PC-9 (cell line): Measurements from ENCODE around the gene ALG14.

Source experiments
- EZH2 ChIP-seq: fragments of 200-600 bp; sonication (generic); IDR thresholded peaks from 2 replicates; pipeline ENCODE4 v1.8.0; 2017; ENCODE audit warnings: antibody characterized with exemption, low read depth
- TF ChIP-seq, protein P1 (sequence below): fragments of 200-600 bp; sonication (generic); conservative IDR thresholded peaks from 2 replicates; pipeline ENCODE4 v1.6.1; 2017; ENCODE audit warnings: mixed run types, antibody characterized with exemption, mild to moderate bottlenecking, moderate library complexity

GRCh38 chr1:95067062-95067461, 5.7 kb downstream of the ALG14 start:
- TF ChIP-seq, protein P1, sequence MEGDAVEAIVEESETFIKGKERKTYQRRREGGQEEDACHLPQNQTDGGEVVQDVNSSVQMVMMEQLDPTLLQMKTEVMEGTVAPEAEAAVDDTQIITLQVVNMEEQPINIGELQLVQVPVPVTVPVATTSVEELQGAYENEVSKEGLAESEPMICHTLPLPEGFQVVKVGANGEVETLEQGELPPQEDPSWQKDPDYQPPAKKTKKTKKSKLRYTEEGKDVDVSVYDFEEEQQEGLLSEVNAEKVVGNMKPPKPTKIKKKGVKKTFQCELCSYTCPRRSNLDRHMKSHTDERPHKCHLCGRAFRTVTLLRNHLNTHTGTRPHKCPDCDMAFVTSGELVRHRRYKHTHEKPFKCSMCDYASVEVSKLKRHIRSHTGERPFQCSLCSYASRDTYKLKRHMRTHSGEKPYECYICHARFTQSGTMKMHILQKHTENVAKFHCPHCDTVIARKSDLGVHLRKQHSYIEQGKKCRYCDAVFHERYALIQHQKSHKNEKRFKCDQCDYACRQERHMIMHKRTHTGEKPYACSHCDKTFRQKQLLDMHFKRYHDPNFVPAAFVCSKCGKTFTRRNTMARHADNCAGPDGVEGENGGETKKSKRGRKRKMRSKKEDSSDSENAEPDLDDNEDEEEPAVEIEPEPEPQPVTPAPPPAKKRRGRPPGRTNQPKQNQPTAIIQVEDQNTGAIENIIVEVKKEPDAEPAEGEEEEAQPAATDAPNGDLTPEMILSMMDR: no peak
- no peak for TF ChIP-seq EZH2
